Smooth muscle cell (in vitro differentiated cells): ENCODE results near the gene TXNRD1. TPM values are rescaled to one million over a fixed set of nuclear protein-coding genes. Genes with fewer than 3 reads are reported as not detected.

Experiments
- DNase-seq: peaks from one replicate; lab custom pipeline; 2025; ENCODE audit not compliant: unreplicated experiment; lab: John Stamatoyannopoulos, UW
- H2AFZ ChIP-seq: fragments of 200-600 bp; sonication (generic); 2 replicates; pipeline ENCODE4 v1.6.0; 2016; ENCODE audit warnings: antibody characterized with exemption, low read depth, mild to moderate bottlenecking
- H3F3A ChIP-seq: fragments of 200-600 bp; sonication (generic); 2 replicates; pipeline ENCODE4 v1.6.0; 2017; ENCODE audit warnings: antibody characterized with exemption, low read depth
- H3K27ac ChIP-seq: fragments of 200-600 bp; sonication (generic); 2 replicates; pipeline ENCODE4 v1.5.1; 2016; ENCODE audit warnings: low read depth, mild to moderate bottlenecking
- H3K27me3 ChIP-seq: fragments of 200-600 bp; sonication (generic); 2 replicates; pipeline ENCODE4 v1.6.1; 2016; ENCODE audit warnings: low read depth, mild to moderate bottlenecking
- H3K36me3 ChIP-seq: fragments of 200-600 bp; sonication (generic); 2 replicates; pipeline ENCODE4 v1.5.1; 2016; ENCODE audit warnings: low read depth
- H3K4me1 ChIP-seq: fragments of 200-600 bp; sonication (generic); 2 replicates; pipeline ENCODE4 v1.5.1; 2016; ENCODE audit warnings: low read depth
- H3K4me2 ChIP-seq: fragments of 200-600 bp; sonication (generic); 2 replicates; pipeline ENCODE4 v1.6.0; 2016; ENCODE audit warnings: mild to moderate bottlenecking
- H3K4me3 ChIP-seq: fragments of 200-600 bp; sonication (generic); 2 replicates; pipeline ENCODE4 v1.5.1; 2016; ENCODE audit warnings: mild to moderate bottlenecking
- H3K79me2 ChIP-seq: fragments of 200-600 bp; sonication (generic); 2 replicates; pipeline ENCODE4 v1.6.0; 2016; ENCODE audit warnings: low read depth, mild to moderate bottlenecking
- H3K9ac ChIP-seq: fragments of 200-600 bp; sonication (generic); 2 replicates; pipeline ENCODE4 v1.6.0; 2016; ENCODE audit warnings: low read depth
- H3K9me3 ChIP-seq: fragments of 200-600 bp; sonication (generic); replicated peaks from 2 replicates; pipeline ENCODE4 v1.5.1; 2016; ENCODE audit warnings: low read depth
- H4K20me1 ChIP-seq: fragments of 200-600 bp; sonication (generic); 2 replicates; pipeline ENCODE4 v1.6.0; 2016; ENCODE audit warnings: low read depth
- CTCF ChIP-seq: fragments of 200-600 bp; sonication (generic); IDR thresholded peaks from 2 replicates; pipeline ENCODE4 v1.5.1; 2017; ENCODE audit warnings: borderline replicate concordance, mild to moderate bottlenecking, antibody characterized with exemption; ENCODE audit not compliant: insufficient read depth, poor library complexity, severe bottlenecking
- WGBS: methylation state at CpG from one replicate; pipeline ENCODE4 v1.1.7; 2016; ENCODE audit warnings: low lambda C conversion rate; 5-methylcytosine and 5-hydroxymethylcytosine counted together
- polyA plus RNA-seq: library from polyadenylated mRNA; unstranded; fragments of >200 nt; fragmentation: Nextera tagmentation; extraction: Ambion mirVana; gene quantifications from 2 replicates; pipeline ENCODE4 v1.2.1, GENCODE V29; 2016
- total RNA-seq: library from RNA; depleted of rRNA; stranded (reverse); fragments of >200 nt; gene quantifications from 2 replicates; pipeline ENCODE4 v1.2.3, GENCODE V29; 2014

Gene TXNRD1
- total and polyA plus RNA-seq, 2 experiments from 2014 or later = 31.1 to 61.7 TPM

DNA sequence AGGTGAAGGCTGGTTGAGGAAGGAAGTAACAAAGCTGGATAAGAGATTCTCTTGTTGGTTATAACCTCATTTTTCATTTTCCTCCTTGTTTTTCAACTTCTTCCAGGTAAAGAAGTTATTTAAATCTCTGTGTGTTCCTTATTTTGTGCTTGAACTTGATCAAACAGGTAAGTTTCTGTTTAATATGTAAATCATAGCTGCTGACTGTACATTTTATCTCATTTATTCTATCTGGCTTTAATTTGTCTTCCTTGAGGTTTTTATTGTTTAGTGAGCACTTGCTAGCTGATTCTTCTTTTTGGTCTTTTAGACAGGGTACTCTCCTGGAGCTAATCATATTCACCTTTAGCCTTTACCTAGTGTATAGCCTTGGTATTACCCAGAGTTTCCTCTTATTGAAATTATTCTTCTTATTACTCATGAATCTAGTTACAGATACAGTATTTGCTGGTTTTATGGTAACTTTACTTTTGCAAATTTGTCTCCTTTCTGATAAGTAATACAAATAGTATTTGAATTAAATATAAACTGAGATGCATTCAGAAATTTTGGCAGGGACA is 42.4 kb downstream of the TXNRD1 start:
- H3K36me3 ChIP-seq = no peaks in the 10 kb centered on the region
- no peaks in the 10 kb centered on the region for H4K20me1 ChIP-seq
- H3K79me2 ChIP-seq = no peaks in the 10 kb centered on the region
- no peak for DNase-seq
- no peak overlapping the region for H2AFZ ChIP-seq
- no peaks in the 10 kb centered on the region for H3K9me3 ChIP-seq
- no peaks in the 10 kb centered on the region for H3K4me1 ChIP-seq
- H3K4me2 ChIP-seq = no peak overlapping the region
- no peak for TF ChIP-seq CTCF
- no peaks in the 10 kb centered on the region for H3F3A ChIP-seq
- H3K27ac ChIP-seq = no peak overlapping the region
- H3K27me3 ChIP-seq = no peaks in the 10 kb centered on the region
- no peak overlapping the region for H3K4me3 ChIP-seq
- H3K9ac ChIP-seq = no peak overlapping the region

GRCh38 chr12:104258476-104259067 is 43.0 kb downstream of the TXNRD1 start:
- 73% methylated on average over 2 of the region's 2 CpGs for WGBS
- Histone ChIP-seq H3K27ac (no peak overlapping the region), H4K20me1 (no peaks in the 10 kb centered on the region), H3K4me2 (no peak overlapping the region), H3K36me3 (no peaks in the 10 kb centered on the region), H3K4me3 (no peak overlapping the region), H3K9me3 (no peaks in the 10 kb centered on the region), H3F3A (no peaks in the 10 kb centered on the region), H3K79me2 (no peaks in the 10 kb centered on the region), H3K4me1 (no peaks in the 10 kb centered on the region), H2AFZ (no peak overlapping the region), H3K9ac (no peak overlapping the region), H3K27me3 (no peaks in the 10 kb centered on the region)
- TF ChIP-seq CTCF = no peak
- DNase-seq = no peak

DNA sequence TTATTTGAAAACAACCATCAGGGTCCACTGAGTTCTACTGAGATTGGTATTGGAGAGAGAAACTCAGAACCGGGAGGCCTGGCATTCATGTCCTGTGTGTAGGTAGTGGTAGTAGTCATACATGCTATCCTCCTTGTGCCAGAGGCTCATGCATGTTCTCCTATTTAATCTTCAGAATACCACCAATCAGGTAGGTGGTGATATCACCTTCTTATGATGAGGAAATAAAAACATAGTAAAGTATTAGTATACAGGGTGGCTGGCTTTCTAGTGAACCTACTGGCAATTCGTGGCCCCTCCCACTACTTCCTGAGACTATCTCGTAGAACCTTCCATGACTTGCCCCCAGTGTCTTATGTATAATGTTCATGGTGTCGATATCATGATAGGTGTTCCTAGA is 47.4 kb downstream of the TXNRD1 start:
- Histone ChIP-seq H3K4me3 (no peak overlapping the region), H2AFZ (no peak overlapping the region), H3F3A (no peaks in the 10 kb centered on the region), H3K27me3 (no peaks in the 10 kb centered on the region), H3K4me2 (no peak overlapping the region), H3K4me1 (no peaks in the 10 kb centered on the region), H3K9ac (no peak overlapping the region), H3K79me2 (no peaks in the 10 kb centered on the region), H4K20me1 (no peaks in the 10 kb centered on the region), H3K27ac (no peak overlapping the region), H3K36me3 (no peaks in the 10 kb centered on the region), H3K9me3 (no peaks in the 10 kb centered on the region)
- DNase-seq = no peak
- TF ChIP-seq CTCF = no peak
- WGBS = 87% methylated on average over 4 of the region's 4 CpGs
